ENCODE results near the gene UBE3C.

Gene UBE3C

DNA sequence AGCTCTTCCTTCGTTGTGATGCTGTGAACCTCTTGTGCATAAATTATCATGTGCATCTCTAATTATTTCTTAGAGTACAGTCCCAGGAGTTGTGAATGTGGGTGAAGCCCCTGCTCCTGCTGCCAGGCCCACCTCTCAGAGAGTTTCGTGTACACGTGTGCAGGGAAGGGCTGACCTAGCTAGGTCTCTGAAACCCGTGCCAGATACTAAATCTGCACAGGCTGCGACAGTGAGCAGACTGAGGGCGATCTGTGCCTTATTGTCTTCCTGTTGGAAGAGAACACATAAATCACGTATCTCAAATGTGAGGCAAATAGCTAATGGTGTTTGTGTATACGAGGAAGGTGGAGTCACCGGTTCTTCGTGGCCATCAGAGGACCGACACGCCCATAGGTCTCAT lies 126.3 kb downstream of the UBE3C start:
- Histone ChIP-seq H3K36me3 (ENCODE audit: control insufficient read depth, insufficient read depth, low read length) (no peaks in the 10 kb centered on the region), H3K4me1 (peaks cover 8% of the 10 kb centered on the region), H3K9ac (no peak overlapping the region), H3K4me2 (ENCODE audit: low read length) (no peak overlapping the region), H3K79me2 (no peaks in the 10 kb centered on the region), H2AFZ (no peak overlapping the region), H3K4me3 (ENCODE audit: low read depth, low read length) (no peak overlapping the region), H3K9me3 (ENCODE audit: control insufficient read depth, low read length) (no peaks in the 10 kb centered on the region), H3K27me3 (ENCODE audit: control insufficient read depth, insufficient read depth, low read length) (no peaks in the 10 kb centered on the region), H3K27ac (no peak overlapping the region)
- TF ChIP-seq, protein P1, sequence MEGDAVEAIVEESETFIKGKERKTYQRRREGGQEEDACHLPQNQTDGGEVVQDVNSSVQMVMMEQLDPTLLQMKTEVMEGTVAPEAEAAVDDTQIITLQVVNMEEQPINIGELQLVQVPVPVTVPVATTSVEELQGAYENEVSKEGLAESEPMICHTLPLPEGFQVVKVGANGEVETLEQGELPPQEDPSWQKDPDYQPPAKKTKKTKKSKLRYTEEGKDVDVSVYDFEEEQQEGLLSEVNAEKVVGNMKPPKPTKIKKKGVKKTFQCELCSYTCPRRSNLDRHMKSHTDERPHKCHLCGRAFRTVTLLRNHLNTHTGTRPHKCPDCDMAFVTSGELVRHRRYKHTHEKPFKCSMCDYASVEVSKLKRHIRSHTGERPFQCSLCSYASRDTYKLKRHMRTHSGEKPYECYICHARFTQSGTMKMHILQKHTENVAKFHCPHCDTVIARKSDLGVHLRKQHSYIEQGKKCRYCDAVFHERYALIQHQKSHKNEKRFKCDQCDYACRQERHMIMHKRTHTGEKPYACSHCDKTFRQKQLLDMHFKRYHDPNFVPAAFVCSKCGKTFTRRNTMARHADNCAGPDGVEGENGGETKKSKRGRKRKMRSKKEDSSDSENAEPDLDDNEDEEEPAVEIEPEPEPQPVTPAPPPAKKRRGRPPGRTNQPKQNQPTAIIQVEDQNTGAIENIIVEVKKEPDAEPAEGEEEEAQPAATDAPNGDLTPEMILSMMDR (IDR thresholded peaks at IDR 0.05): no peak

DNA sequence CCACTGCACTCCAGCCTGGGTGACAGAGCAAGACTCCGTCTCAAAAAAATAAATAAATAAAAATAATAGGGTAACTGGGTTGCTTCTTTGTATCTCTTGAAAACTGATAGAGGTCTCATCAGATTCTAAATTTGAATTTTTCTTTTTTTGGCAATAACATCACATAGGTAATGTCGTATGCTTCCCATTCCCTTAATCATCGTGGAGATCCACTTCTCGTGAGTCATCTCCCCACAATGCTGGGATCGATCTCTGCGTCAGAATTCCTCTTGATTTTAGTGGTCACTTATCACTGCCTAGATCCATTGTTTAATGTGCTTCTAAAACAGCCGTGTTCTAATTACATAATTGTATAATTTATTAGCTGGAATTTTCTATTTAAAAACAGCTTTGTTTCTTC lies 127.5 kb downstream of the UBE3C start:
- Histone ChIP-seq H3K27me3 (ENCODE audit: control insufficient read depth, insufficient read depth, low read length) (no peaks in the 10 kb centered on the region), H3K9me3 (ENCODE audit: control insufficient read depth, low read length) (no peaks in the 10 kb centered on the region), H3K79me2 (no peaks in the 10 kb centered on the region), H3K4me3 (ENCODE audit: low read depth, low read length) (no peak overlapping the region), H3K4me2 (ENCODE audit: low read length) (no peak overlapping the region), H2AFZ (no peak overlapping the region), H3K4me1 (peaks cover 8% of the 10 kb centered on the region), H3K9ac (no peak overlapping the region), H3K27ac (no peak overlapping the region), H3K36me3 (ENCODE audit: control insufficient read depth, insufficient read depth, low read length) (no peaks in the 10 kb centered on the region)
- TF ChIP-seq, protein P1 (IDR thresholded peaks at IDR 0.05): no peak

DNA sequence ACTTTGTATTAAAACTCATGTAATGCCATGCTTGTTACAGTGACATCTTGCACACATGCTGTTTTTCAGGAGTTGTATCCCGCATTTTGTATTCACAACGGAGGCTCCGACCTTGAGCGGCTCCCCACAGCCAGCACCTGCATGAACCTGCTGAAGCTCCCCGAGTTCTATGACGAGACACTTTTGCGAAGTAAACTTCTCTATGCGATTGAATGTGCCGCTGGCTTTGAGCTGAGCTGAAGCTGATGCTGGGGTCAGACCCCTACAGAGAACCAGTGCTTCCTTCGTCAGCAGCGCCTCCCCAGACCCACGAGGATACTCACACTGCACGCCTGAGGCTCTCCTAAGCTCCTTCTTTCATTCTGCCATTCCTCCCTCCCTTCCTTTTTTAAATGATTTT lies 128.8 kb downstream of the UBE3C start:
- no peaks in the 10 kb centered on the region for H3K36me3 ChIP-seq (ENCODE audit: control insufficient read depth, insufficient read depth, low read length)
- no peaks in the 10 kb centered on the region for H3K9me3 ChIP-seq (ENCODE audit: control insufficient read depth, low read length)
- peaks cover 8% of the 10 kb centered on the region for H3K4me1 ChIP-seq
- TF ChIP-seq, protein P1 (IDR thresholded peaks at IDR 0.05): no peak
- H2AFZ ChIP-seq: no peak overlapping the region
- no peak overlapping the region for H3K4me2 ChIP-seq (ENCODE audit: low read length)
- no peak overlapping the region for H3K4me3 ChIP-seq (ENCODE audit: low read depth, low read length)
- no peaks in the 10 kb centered on the region for H3K79me2 ChIP-seq
- H3K9ac ChIP-seq: no peak overlapping the region
- H3K27me3 ChIP-seq (ENCODE audit: control insufficient read depth, insufficient read depth, low read length): no peaks in the 10 kb centered on the region
- H3K27ac ChIP-seq: no peak overlapping the region

DNA sequence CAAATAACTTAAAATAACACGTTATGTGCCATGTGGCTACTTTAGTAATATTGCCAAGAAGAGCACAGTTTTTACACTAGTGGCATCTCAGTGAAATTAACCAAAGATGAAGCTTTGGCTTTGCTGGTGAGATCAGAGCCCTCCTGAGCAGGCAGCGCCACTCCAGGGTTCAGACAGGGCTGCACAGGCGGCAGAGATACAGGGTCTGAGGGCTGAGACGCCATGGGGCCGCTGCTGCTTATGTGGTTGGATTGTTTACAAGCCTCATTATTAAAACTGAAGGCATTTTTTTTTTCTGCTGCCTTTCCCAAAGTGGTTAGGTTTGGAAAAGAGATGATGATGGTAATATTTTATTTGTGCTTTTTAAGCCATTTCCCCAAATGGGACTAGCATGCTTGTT lies 129.2 kb downstream of the UBE3C start:
- Histone ChIP-seq H3K4me3 (ENCODE audit: low read depth, low read length) (no peak overlapping the region), H3K79me2 (no peaks in the 10 kb centered on the region), H3K36me3 (ENCODE audit: control insufficient read depth, insufficient read depth, low read length) (no peaks in the 10 kb centered on the region), H3K27me3 (ENCODE audit: control insufficient read depth, insufficient read depth, low read length) (no peaks in the 10 kb centered on the region), H3K4me2 (ENCODE audit: low read length) (no peak overlapping the region), H3K4me1 (peaks cover 8% of the 10 kb centered on the region), H3K9ac (no peak overlapping the region), H3K9me3 (ENCODE audit: control insufficient read depth, low read length) (no peaks in the 10 kb centered on the region), H3K27ac (no peak overlapping the region), H2AFZ (no peak overlapping the region)
- TF ChIP-seq, protein P1 (IDR thresholded peaks at IDR 0.05): no peak

DNA sequence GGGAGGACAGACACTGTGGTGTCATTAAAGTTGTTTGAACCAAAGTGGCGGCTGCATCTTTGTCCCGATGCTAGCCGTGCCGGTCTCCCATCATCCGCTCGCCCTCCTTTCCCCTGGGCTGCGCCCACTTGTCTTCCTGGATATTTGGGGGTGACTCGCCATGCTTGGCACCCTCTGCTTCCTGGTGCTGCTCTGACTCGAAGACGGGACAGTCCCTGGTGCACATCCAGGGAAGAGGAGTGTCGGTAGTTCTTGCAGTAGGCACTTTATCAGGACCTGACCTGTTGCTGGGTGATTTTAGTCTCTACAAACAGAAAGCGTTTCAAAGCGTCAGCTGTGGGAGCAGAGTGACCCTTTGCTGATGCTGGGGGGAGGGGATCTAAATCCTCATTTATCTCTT lies 129.8 kb downstream of the UBE3C start:
- Histone ChIP-seq H3K9me3 (ENCODE audit: control insufficient read depth, low read length) (no peaks in the 10 kb centered on the region), H3K4me1 (peaks cover 8% of the 10 kb centered on the region), H3K4me3 (ENCODE audit: low read depth, low read length) (no peak overlapping the region), H3K79me2 (no peaks in the 10 kb centered on the region), H3K36me3 (ENCODE audit: control insufficient read depth, insufficient read depth, low read length) (no peaks in the 10 kb centered on the region), H3K27ac (no peak overlapping the region), H3K9ac (no peak overlapping the region), H3K4me2 (ENCODE audit: low read length) (no peak overlapping the region), H3K27me3 (ENCODE audit: control insufficient read depth, insufficient read depth, low read length) (no peaks in the 10 kb centered on the region), H2AFZ (no peak overlapping the region)
- TF ChIP-seq, protein P1 (IDR thresholded peaks at IDR 0.05): no peak

Data from parathyroid adenoma (tissue), 2 donors.